ENCODE data around the gene NAP1L2. TPM values are rescaled to one million over a fixed set of nuclear protein-coding genes. Genes with fewer than 3 reads are reported as not detected.

NAP1L2 gene, protein sequence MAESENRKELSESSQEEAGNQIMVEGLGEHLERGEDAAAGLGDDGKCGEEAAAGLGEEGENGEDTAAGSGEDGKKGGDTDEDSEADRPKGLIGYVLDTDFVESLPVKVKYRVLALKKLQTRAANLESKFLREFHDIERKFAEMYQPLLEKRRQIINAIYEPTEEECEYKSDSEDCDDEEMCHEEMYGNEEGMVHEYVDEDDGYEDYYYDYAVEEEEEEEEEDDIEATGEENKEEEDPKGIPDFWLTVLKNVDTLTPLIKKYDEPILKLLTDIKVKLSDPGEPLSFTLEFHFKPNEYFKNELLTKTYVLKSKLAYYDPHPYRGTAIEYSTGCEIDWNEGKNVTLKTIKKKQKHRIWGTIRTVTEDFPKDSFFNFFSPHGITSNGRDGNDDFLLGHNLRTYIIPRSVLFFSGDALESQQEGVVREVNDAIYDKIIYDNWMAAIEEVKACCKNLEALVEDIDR
- 1 to 10 TPM in 1 of 4 donors, under 1 TPM in 3; 0.50 to 1.9 (median 0.86) TPM for total RNA-seq

DNA sequence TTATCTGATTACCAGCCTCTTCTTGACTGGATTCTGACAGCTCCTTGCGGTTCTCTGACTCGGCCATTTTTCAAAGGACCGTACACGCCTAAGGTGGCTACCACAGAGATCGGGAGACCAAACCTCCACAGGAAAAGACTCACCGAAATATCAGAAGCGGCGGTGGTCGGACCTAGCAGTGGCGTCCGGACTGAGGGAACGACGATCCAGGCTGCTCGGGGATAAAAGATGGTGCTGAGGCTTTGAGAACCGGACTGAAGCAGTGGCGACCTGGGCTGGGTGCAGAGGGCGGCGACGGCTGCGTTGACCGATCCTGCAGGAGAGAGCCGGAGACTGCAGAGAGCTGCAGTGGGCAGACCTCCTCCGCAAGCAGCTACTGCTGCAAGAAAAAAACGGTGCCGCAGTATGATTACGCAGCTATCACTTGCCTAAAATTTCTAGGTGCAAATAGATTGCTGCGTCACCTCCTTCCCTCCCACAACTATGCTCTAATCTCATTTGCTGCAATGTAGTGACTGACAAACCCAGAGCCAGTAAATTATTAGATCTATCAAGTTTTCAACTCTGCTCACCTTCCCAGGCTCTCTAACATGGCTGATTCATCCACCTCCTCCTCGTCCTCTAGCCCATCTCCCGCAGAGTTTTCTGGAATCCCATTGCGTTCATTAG lies at the start of gene NAP1L2:
Gene NAP1L2, minus strand, starts transcription at position 426 of the 669 bp plus-strand sequence. Its CDS starts 359 bp downstream, at position 67.
- H3K9me3 ChIP-seq: no peaks in the 10 kb centered on the region
- H3K4me1 ChIP-seq: no peaks in the 10 kb centered on the region
- H3K27me3 ChIP-seq: no peaks in the 10 kb centered on the region
- no peak for DNase-seq
- peak within 1 kb of the TSS; percentile 46 to 75 (median 64) for H3K27ac ChIP-seq
- TF ChIP-seq, protein P1, sequence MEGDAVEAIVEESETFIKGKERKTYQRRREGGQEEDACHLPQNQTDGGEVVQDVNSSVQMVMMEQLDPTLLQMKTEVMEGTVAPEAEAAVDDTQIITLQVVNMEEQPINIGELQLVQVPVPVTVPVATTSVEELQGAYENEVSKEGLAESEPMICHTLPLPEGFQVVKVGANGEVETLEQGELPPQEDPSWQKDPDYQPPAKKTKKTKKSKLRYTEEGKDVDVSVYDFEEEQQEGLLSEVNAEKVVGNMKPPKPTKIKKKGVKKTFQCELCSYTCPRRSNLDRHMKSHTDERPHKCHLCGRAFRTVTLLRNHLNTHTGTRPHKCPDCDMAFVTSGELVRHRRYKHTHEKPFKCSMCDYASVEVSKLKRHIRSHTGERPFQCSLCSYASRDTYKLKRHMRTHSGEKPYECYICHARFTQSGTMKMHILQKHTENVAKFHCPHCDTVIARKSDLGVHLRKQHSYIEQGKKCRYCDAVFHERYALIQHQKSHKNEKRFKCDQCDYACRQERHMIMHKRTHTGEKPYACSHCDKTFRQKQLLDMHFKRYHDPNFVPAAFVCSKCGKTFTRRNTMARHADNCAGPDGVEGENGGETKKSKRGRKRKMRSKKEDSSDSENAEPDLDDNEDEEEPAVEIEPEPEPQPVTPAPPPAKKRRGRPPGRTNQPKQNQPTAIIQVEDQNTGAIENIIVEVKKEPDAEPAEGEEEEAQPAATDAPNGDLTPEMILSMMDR (IDR thresholded peaks at IDR 0.05): no peak
- peak in 2 of 4 donors; percentile 33 to 45 for TF ChIP-seq POLR2A (IDR thresholded peaks at IDR 0.05)
- H3K4me3 ChIP-seq: peak within 1 kb of the TSS; percentile 40 to 64 (median 58)
- no peaks in the 10 kb centered on the region for H3K36me3 ChIP-seq
- WGBS, 2 donors: 0 to 34% methylated on average over 9 to 23 of the region's 30 CpGs
- intact Hi-C loops (cut with DNase I): no loop called here

DNA sequence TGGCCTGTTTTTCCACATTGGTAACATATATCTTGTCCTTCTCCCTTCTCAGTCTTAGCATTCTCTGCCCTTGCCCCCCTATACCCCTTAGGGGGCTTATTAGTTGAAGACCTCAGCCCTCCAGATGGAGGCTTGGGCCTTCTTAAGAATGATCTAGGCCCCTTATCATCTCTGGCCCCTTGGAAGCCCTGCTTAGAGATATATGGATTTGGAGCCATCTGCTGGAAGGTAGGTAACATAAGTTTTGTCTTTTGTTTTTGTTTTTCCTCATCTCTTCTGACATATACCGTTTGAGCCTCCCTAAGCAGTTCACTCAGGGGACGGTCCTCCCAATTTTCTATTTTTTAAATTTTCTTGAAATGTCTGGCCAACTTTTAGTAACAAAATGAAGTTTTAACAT lies 48.3 kb upstream of the NAP1L2 start:
- intact Hi-C loops (cut with DNase I): no loop called here
- Histone ChIP-seq H3K4me1 (peaks cover 0 to 6% (median 0%) of the 10 kb centered on the region in 3 donors), H3K27ac (no peak overlapping the region), H3K27me3 (no peaks in the 10 kb centered on the region), H3K4me3 (no peak overlapping the region), H3K36me3 (no peaks in the 10 kb centered on the region), H3K9me3 (no peaks in the 10 kb centered on the region)
- DNase-seq: no peak
- TF ChIP-seq POLR2A (IDR thresholded peaks at IDR 0.05): no peak
- TF ChIP-seq, protein P1 (IDR thresholded peaks at IDR 0.05): peak in 2 of 6 experiments; percentile 7 to 9
- WGBS, 2 donors: 15 to 24% methylated on average over 2 of the region's 2 CpGs

DNA sequence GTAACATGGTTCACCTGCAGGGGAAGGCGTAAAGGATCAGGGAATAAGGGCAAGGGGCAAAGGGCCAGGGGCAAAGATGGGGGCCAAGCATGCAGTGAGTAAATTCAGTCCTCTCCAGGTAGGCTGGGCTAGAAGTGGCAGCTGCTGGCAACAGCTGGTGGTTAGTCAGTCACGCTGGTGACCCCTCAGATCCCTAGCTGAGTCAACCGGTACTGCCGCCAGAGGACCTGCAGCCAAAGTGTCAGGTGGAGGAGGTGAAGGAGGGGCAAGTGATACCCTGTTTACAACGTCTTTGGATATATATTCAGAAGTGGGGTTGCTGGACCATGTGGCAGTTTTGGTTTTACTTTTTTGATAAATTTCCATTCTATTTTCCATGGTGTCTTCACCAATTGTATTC lies 24.6 kb upstream of the NAP1L2 start:
- DNase-seq: no peak
- Histone ChIP-seq H3K9me3 (no peaks in the 10 kb centered on the region), H3K4me3 (no peak overlapping the region), H3K36me3 (no peaks in the 10 kb centered on the region), H3K27ac (no peak overlapping the region), H3K27me3 (no peaks in the 10 kb centered on the region), H3K4me1 (no peaks in the 10 kb centered on the region)
- WGBS, 2 donors: 44 to 57% methylated on average over 5 of the region's 5 CpGs
- TF ChIP-seq, protein P1 (IDR thresholded peaks at IDR 0.05): no peak
- no peak for TF ChIP-seq POLR2A (IDR thresholded peaks at IDR 0.05)
- intact Hi-C loops (cut with DNase I): no loop called here

GRCh38 chrX:73217621-73218020 lies 3.0 kb upstream of the NAP1L2 start:
- TF ChIP-seq, protein P1 (IDR thresholded peaks at IDR 0.05): no peak
- no peak for TF ChIP-seq POLR2A (IDR thresholded peaks at IDR 0.05)

GRCh38 chrX:73215246-73215645 lies 595 bp upstream of the NAP1L2 start:
- no peaks in the 10 kb centered on the region for H3K27me3 ChIP-seq
- H3K4me3 ChIP-seq: peak overlapping the region; percentile 40 to 64 (median 58)
- no peaks in the 10 kb centered on the region for H3K4me1 ChIP-seq
- TF ChIP-seq, protein P1 (IDR thresholded peaks at IDR 0.05): no peak
- TF ChIP-seq POLR2A (IDR thresholded peaks at IDR 0.05): no peak
- 18 to 53% methylated on average over 8 of the region's 8 CpGs for WGBS, 2 donors
- peak overlapping the region in 2 of 4 donors; percentile 38 to 72 for H3K27ac ChIP-seq
- DNase-seq: no peak
- no peaks in the 10 kb centered on the region for H3K36me3 ChIP-seq
- H3K9me3 ChIP-seq: no peaks in the 10 kb centered on the region
- intact Hi-C loops (cut with DNase I): no loop called here

More at GRCh38 chrX:73217621-73218020, 3.0 kb upstream of the NAP1L2 start:
- 72 to 86% methylated on average over 3 of the region's 3 CpGs for WGBS, 2 donors
- H3K4me3 ChIP-seq: no peak overlapping the region
- intact Hi-C loops (cut with DNase I): no loop called here
- H3K36me3 ChIP-seq: no peaks in the 10 kb centered on the region
- no peak for DNase-seq
- H3K4me1 ChIP-seq: no peaks in the 10 kb centered on the region
- peaks cover 0 to 3% (median 0%) of the 10 kb centered on the region in 4 donors for H3K27me3 ChIP-seq
- no peak overlapping the region for H3K27ac ChIP-seq
- no peaks in the 10 kb centered on the region for H3K9me3 ChIP-seq

Measured in esophagus squamous epithelium (tissue), 5 donors.